HL-60 (cell line): Measurements from ENCODE around the gene TLR4.

Experiments used
- TF ChIP-seq, protein P1 (sequence below): IDR thresholded peaks from one replicate; pipeline ENCODE4 v1.5.1; 2011; ENCODE audit warnings: low read length, control low read depth, inconsistent platforms; ENCODE audit not compliant: insufficient read depth
- TF ChIP-seq, protein P2 (sequence below): IDR thresholded peaks from 2 replicates; pipeline ENCODE4 v1.6.1; 2012; ENCODE audit warnings: low read depth; ENCODE audit not compliant: insufficient replicate concordance

DNA sequence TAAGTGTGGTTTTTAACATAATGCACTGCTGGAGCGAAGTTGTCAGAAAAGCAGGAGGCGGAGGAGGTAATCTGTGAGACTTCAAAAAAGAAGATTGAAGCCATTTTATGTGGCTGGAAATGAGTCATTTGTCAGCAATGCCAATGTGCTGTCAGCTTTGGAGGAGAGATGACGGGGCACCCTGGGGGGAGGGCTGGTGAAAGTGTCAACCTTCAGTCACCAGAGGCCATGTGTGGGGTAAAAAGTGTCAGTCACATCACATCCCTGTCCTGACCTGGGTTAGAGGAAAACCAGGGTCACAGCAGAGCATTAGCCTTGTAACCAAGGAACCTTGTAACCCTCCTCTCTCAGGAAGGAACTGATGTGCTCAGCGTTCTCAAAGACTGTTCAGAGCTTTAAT, 59.1 kb downstream of the TLR4 start:
- TF ChIP-seq, protein P1, sequence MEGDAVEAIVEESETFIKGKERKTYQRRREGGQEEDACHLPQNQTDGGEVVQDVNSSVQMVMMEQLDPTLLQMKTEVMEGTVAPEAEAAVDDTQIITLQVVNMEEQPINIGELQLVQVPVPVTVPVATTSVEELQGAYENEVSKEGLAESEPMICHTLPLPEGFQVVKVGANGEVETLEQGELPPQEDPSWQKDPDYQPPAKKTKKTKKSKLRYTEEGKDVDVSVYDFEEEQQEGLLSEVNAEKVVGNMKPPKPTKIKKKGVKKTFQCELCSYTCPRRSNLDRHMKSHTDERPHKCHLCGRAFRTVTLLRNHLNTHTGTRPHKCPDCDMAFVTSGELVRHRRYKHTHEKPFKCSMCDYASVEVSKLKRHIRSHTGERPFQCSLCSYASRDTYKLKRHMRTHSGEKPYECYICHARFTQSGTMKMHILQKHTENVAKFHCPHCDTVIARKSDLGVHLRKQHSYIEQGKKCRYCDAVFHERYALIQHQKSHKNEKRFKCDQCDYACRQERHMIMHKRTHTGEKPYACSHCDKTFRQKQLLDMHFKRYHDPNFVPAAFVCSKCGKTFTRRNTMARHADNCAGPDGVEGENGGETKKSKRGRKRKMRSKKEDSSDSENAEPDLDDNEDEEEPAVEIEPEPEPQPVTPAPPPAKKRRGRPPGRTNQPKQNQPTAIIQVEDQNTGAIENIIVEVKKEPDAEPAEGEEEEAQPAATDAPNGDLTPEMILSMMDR: no peak
- TF ChIP-seq, protein P2, sequence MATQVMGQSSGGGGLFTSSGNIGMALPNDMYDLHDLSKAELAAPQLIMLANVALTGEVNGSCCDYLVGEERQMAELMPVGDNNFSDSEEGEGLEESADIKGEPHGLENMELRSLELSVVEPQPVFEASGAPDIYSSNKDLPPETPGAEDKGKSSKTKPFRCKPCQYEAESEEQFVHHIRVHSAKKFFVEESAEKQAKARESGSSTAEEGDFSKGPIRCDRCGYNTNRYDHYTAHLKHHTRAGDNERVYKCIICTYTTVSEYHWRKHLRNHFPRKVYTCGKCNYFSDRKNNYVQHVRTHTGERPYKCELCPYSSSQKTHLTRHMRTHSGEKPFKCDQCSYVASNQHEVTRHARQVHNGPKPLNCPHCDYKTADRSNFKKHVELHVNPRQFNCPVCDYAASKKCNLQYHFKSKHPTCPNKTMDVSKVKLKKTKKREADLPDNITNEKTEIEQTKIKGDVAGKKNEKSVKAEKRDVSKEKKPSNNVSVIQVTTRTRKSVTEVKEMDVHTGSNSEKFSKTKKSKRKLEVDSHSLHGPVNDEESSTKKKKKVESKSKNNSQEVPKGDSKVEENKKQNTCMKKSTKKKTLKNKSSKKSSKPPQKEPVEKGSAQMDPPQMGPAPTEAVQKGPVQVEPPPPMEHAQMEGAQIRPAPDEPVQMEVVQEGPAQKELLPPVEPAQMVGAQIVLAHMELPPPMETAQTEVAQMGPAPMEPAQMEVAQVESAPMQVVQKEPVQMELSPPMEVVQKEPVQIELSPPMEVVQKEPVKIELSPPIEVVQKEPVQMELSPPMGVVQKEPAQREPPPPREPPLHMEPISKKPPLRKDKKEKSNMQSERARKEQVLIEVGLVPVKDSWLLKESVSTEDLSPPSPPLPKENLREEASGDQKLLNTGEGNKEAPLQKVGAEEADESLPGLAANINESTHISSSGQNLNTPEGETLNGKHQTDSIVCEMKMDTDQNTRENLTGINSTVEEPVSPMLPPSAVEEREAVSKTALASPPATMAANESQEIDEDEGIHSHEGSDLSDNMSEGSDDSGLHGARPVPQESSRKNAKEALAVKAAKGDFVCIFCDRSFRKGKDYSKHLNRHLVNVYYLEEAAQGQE: no peak
